GM12873 (cell line): ENCODE data around the gene TBC1D16.

Experiments
- TF ChIP-seq, protein P1 (sequence below): IDR thresholded peaks from 2 replicates; pipeline ENCODE4 v1.5.1; 2012; ENCODE audit warnings: low read depth, mild to moderate bottlenecking, moderate library complexity, low read length, control low read depth; ENCODE audit not compliant: insufficient read depth; ENCODE audit errors: missing control alignments

The TBC1D16 gene

DNA sequence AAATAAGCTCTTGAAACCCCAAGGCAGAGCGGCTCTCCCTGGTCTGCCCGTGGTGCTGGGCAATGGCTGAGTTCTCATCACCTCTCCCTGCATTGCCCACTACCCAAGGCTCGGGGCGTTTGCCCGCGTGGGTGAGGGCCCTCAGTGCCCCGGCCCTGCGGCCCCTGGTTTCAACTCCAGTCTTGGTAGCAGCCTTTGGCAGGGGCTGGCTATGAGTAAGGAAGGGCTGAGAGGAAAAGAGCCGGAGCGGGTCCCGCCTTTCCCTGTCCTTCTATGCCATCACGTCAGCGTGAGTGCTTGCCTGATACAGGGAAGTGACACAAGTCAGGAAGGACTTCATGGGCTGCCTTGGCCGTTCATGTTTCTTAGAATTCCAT lies 124.7 kb downstream of the TBC1D16 start:
- TF ChIP-seq, protein P1, sequence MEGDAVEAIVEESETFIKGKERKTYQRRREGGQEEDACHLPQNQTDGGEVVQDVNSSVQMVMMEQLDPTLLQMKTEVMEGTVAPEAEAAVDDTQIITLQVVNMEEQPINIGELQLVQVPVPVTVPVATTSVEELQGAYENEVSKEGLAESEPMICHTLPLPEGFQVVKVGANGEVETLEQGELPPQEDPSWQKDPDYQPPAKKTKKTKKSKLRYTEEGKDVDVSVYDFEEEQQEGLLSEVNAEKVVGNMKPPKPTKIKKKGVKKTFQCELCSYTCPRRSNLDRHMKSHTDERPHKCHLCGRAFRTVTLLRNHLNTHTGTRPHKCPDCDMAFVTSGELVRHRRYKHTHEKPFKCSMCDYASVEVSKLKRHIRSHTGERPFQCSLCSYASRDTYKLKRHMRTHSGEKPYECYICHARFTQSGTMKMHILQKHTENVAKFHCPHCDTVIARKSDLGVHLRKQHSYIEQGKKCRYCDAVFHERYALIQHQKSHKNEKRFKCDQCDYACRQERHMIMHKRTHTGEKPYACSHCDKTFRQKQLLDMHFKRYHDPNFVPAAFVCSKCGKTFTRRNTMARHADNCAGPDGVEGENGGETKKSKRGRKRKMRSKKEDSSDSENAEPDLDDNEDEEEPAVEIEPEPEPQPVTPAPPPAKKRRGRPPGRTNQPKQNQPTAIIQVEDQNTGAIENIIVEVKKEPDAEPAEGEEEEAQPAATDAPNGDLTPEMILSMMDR = no peak

- TF ChIP-seq, protein P1 = no peak
Observed at GRCh38 chr17:79909121-79909520, 126.6 kb downstream of the TBC1D16 start.

DNA sequence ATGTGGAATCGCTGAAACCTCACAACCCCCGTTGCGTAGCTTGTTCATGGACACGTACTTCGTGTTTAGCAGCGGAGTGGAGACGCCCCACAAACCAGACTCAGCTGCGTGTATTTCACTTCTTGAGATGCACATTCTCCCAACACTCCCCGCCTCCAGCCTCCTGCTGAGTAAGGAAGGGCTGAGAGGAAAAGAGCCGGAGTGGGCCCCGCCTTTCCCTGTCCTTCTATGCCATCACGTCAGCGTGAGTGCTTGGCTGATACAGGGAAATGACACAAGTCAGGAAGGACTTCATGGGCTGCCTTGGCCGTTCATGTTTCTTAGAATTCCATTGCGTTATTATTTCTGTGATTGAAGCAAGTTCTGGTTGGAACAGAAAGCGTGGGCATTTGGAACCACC lies 127.8 kb downstream of the TBC1D16 start:
- TF ChIP-seq, protein P1 = no peak

DNA sequence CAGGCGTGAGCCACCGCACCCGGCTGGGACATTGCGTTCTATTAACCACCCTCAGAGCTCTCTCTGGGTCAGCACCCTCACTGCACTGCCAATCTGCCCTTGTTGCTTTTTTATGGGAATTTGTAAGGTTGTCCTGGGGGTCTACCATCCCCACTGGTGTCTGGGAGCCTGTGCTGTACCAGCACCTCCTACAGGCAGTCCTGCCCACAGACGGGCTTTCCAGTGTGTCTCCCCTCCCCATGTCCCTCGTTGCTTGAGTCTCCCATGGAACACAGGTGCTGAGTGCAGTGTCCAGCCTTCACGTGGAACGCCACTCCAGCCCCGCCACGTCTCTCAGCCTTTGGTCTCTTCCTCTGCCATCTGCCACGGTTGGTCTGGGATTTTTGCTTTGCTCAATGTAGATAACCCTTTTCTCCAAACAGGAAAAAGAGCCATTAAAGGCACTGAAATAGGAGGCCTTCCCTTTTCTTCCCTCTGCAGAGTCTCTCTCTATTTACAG lies 128.4 kb downstream of the TBC1D16 start:
- TF ChIP-seq, protein P1 = no peak

DNA sequence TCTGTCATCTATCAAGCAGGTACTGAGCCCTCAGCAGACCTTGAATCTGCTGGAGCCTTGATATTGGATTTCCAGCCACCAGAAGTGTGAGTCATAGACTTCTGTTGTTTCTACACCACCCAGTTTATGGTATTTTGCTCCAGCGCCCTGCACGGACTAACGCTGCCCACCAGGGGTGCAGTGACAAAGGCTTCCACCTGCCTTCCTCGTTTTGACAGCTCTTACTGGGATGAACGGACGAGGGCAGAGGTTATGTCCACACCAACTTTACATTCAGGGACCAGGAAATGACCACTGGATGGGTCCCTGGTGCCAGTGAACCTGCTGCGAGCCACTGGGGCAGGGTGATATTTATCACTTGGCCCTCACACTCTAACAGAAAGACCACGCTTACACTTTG lies 129.8 kb downstream of the TBC1D16 start:
- TF ChIP-seq, protein P1 = peak; percentile 38

DNA sequence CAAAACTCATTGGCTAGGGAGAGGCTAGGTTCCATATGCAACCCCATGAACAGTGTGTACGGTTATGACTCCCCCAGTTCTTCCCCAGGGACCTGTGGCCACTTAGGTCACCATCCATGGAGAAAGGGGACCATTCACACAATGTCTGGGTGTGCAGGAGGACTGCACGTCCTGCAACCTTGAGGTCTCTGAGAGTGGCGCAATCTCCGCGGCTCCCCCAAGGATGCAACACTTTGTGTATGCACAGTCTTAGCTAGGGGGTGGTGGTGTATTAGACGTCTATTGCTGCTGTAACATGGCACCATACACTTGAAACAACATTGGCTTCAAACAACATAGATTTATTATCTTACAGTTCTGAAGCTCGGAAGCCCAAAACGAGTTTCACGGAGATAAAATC lies 130.8 kb downstream of the TBC1D16 start:
- TF ChIP-seq, protein P1 = no peak

GRCh38 chr17:79902146-79902791 lies 133.4 kb downstream of the TBC1D16 start:
- TF ChIP-seq, protein P1 = no peak
